H1 (cell line): Measurements from ENCODE around the gene VGF. TPM values are rescaled to one million over a fixed set of nuclear protein-coding genes. Genes with fewer than 3 reads are reported as not detected.

Experiments used
- CTCF ChIA-PET: fragments of 300-600 bp; sonication (Branson Sonifier 250); formaldehyde crosslinking; loops from one replicate; lab custom pipeline; 2021; ENCODE audit not compliant: partially characterized antibody; lab: Charles Lee
- POLR2A ChIA-PET: fragments of 300-600 bp; sonication (Branson Sonifier 250); formaldehyde crosslinking; loops from one replicate; lab custom pipeline; 2021; ENCODE audit warnings: inconsistent platforms; ENCODE audit not compliant: partially characterized antibody; lab: Charles Lee
- DNase-seq, 2 experiments: peaks; one replicate each; pipeline versions ENCODE4 v3.0.0 to v3.0.0-alpha.2; 2010 to 2022; ENCODE audit warnings: low spot score in 2 of 2, low read depth in 1 of 2, mixed read lengths in 1 of 2
- FAIRE-seq: peaks from 2 replicates; lab custom pipeline; 2011; peaks lifted over from hg19 to GRCh38; lab: Jason Lieb, UNC
- H2AFZ ChIP-seq: 2 replicates; pipeline ENCODE4 v1.8.1; 2012; ENCODE audit warnings: low read length, inconsistent platforms
- H2AK5ac ChIP-seq: 2 replicates; pipeline ENCODE4 v1.6.1; 2013; ENCODE audit warnings: low read depth, low read length
- H2BK120ac ChIP-seq: replicated peaks from 2 replicates; pipeline ENCODE3; 2013; ENCODE audit warnings: low read depth, low read length, inconsistent platforms
- H2BK12ac ChIP-seq: 2 replicates; pipeline ENCODE4 v1.6.1; 2013; ENCODE audit warnings: low read depth, low read length
- H2BK15ac ChIP-seq: 2 replicates; pipeline ENCODE4 v1.6.1; 2013; ENCODE audit warnings: low read length
- H2BK20ac ChIP-seq: 2 replicates; pipeline ENCODE4 v1.6.1; 2013; ENCODE audit warnings: low read length
- H2BK5ac ChIP-seq: 2 replicates; pipeline ENCODE4 v1.6.1; 2013; ENCODE audit warnings: low read depth, low read length
- H3K14ac ChIP-seq: 2 replicates; pipeline ENCODE4 v1.6.1; 2013; ENCODE audit warnings: inconsistent platforms; ENCODE audit not compliant: insufficient read length
- H3K18ac ChIP-seq: 2 replicates; pipeline ENCODE4 v1.6.1; 2013; ENCODE audit warnings: low read length; ENCODE audit errors: extremely low read depth
- H3K23ac ChIP-seq: 2 replicates; pipeline ENCODE4 v1.6.1; 2013; ENCODE audit warnings: inconsistent platforms; ENCODE audit not compliant: insufficient read length
- H3K23me2 ChIP-seq: 2 replicates; pipeline ENCODE4 v1.6.1; 2013; ENCODE audit warnings: low read depth, low read length
- H3K27ac ChIP-seq: 2 replicates; pipeline ENCODE4 v1.6.1; 2011; ENCODE audit warnings: low read depth, low read length, inconsistent platforms
- H3K27me3 ChIP-seq, 4 experiments: replicated peaks in 1 of 4; 1 replicate in 1 of 4; 2 replicates in 3 of 4; pipeline versions ENCODE4 v1.6.1 to v1.8.1; 2011 to 2013; ENCODE audit warnings: low read length in 3 of 4, mild to moderate bottlenecking in 3 of 4, inconsistent platforms in 2 of 4, mixed read lengths in 2 of 4, moderate library complexity in 1 of 4; ENCODE audit not compliant: control insufficient read depth in 3 of 4, insufficient read depth in 3 of 4; ENCODE audit errors: extremely low read depth in 1 of 4
- H3K36me3 ChIP-seq, 4 experiments: 2 replicates each; pipeline versions ENCODE4 v1.6.1 to v1.8.1; 2011 to 2013; ENCODE audit warnings: mild to moderate bottlenecking in 4 of 4, low read length in 3 of 4, moderate library complexity in 2 of 4, control low read depth in 1 of 4, inconsistent platforms in 1 of 4; ENCODE audit not compliant: insufficient read depth in 4 of 4, control insufficient read depth in 2 of 4
- H3K4ac ChIP-seq: replicated peaks from 2 replicates; pipeline ENCODE3; 2013; ENCODE audit warnings: low read length, low read depth, mixed read lengths, inconsistent platforms; ENCODE audit not compliant: insufficient read length
- H3K4me1 ChIP-seq, 4 experiments: replicated peaks in 1 of 4; 1 replicate in 1 of 4; 2 replicates in 3 of 4; pipeline versions ENCODE4 v1.6.1 to v1.8.1; 2011 to 2013; ENCODE audit warnings: low read length in 3 of 4, inconsistent platforms in 2 of 4, mixed read lengths in 1 of 4; ENCODE audit not compliant: insufficient read depth in 4 of 4, control insufficient read depth in 3 of 4
- H3K4me2 ChIP-seq, 2 experiments: 2 replicates each; pipeline versions ENCODE4 v1.6.1 to v1.8.1; 2011 to 2013; ENCODE audit warnings: low read depth in 2 of 2, low read length in 2 of 2, control low read depth in 1 of 2, inconsistent platforms in 1 of 2, mild to moderate bottlenecking in 1 of 2; ENCODE audit not compliant: insufficient read depth in 1 of 2
- H3K4me3 ChIP-seq, 4 experiments: fragments of 200-600, 300-600 bp in 1 of 4; sonication (generic), shearing (Covaris generic), sonication (Bioruptor Twin) in 1 of 4; 2 replicates each; pipeline versions ENCODE4 v1.5.1 to v1.8.1; 2011 to 2016; ENCODE audit warnings: low read length in 4 of 4, low read depth in 3 of 4, control low read depth in 2 of 4, inconsistent platforms in 2 of 4, mild to moderate bottlenecking in 2 of 4, mixed read lengths in 1 of 4, moderate library complexity in 1 of 4; ENCODE audit not compliant: insufficient read depth in 2 of 4; ENCODE audit errors: extremely low read depth in 1 of 4
- H3K56ac ChIP-seq: replicated peaks from 2 replicates; pipeline ENCODE3; 2013; ENCODE audit warnings: low read depth, mild to moderate bottlenecking, mixed read lengths, low read length, inconsistent platforms; ENCODE audit not compliant: insufficient read length
- H3K79me1 ChIP-seq: 2 replicates; pipeline ENCODE4 v1.6.1; 2013; ENCODE audit warnings: low read depth, low read length, control low read depth
- H3K79me2 ChIP-seq, 2 experiments: 2 replicates each; pipeline versions ENCODE4 v1.6.1 to v1.8.1; 2012 to 2013; ENCODE audit warnings: low read length in 2 of 2, mild to moderate bottlenecking in 2 of 2, inconsistent platforms in 1 of 2; ENCODE audit not compliant: insufficient read depth in 2 of 2, control insufficient read depth in 1 of 2
- H3K9ac ChIP-seq, 4 experiments: replicated peaks in 1 of 4; 1 replicate in 1 of 4; 2 replicates in 3 of 4; pipeline versions ENCODE4 v1.6.1 to v1.8.1; 2011 to 2013; ENCODE audit warnings: low read depth in 3 of 4, low read length in 3 of 4, control low read depth in 2 of 4, mild to moderate bottlenecking in 2 of 4, moderate library complexity in 2 of 4, inconsistent platforms in 1 of 4; ENCODE audit errors: extremely low read depth in 1 of 4
- H3K9me3 ChIP-seq, 2 experiments: 2 replicates each; pipeline versions ENCODE4 v1.6.1 to v1.8.1; 2012 to 2013; ENCODE audit warnings: mild to moderate bottlenecking in 2 of 2, moderate library complexity in 2 of 2, control low read depth in 1 of 2, inconsistent platforms in 1 of 2, low read depth in 1 of 2, low read length in 1 of 2, mixed read lengths in 1 of 2; ENCODE audit not compliant: insufficient read depth in 2 of 2
- H4K20me1 ChIP-seq, 2 experiments: replicated peaks in 1 of 2; 2 replicates each; pipeline versions ENCODE3 to v1.8.1; 2011 to 2013; ENCODE audit warnings: inconsistent platforms in 2 of 2, low read length in 2 of 2, mild to moderate bottlenecking in 1 of 2; ENCODE audit not compliant: insufficient read depth in 2 of 2, control insufficient read depth in 1 of 2
- H4K5ac ChIP-seq: 2 replicates; pipeline ENCODE4 v1.6.1; 2013; ENCODE audit warnings: low read length, low read depth, mixed read lengths, inconsistent platforms; ENCODE audit not compliant: insufficient read length
- H4K8ac ChIP-seq: 2 replicates; pipeline ENCODE4 v1.8.0; 2013; ENCODE audit warnings: mild to moderate bottlenecking, moderate library complexity, low read length, inconsistent platforms; ENCODE audit not compliant: insufficient read depth; ENCODE audit errors: extremely low read depth
- H4K91ac ChIP-seq: replicated peaks from 2 replicates; pipeline ENCODE3; 2013; ENCODE audit warnings: low read length, mixed read lengths, inconsistent platforms; ENCODE audit not compliant: insufficient read length
- EZH2 ChIP-seq: fragments of 200-600 bp; sonication (generic); IDR thresholded peaks from 2 replicates; pipeline ENCODE4 v1.7.1; 2012; ENCODE audit warnings: low read depth, mild to moderate bottlenecking, moderate library complexity, low read length, inconsistent platforms; ENCODE audit not compliant: severe bottlenecking
- NRF1 ChIP-seq: IDR thresholded peaks from 2 replicates; pipeline ENCODE4 v1.6.1; 2011; ENCODE audit warnings: mild to moderate bottlenecking, low read depth, low read length, improper control_type of control experiment
- SIN3A ChIP-seq, 2 experiments: IDR thresholded peaks in 1 of 2; conservative IDR thresholded peaks in 1 of 2; 2 replicates each; pipeline ENCODE4 v1.6.1; 2011 to 2012; ENCODE audit warnings: low read length in 2 of 2, improper control_type of control experiment in 1 of 2, low read depth in 1 of 2, mild to moderate bottlenecking in 1 of 2
- TAF7 ChIP-seq: optimal IDR thresholded peaks from 2 replicates; pipeline ENCODE3; 2011; ENCODE audit warnings: low read depth, mild to moderate bottlenecking, inconsistent platforms, low read length, moderate library complexity, borderline replicate concordance
- TBP ChIP-seq: IDR thresholded peaks from 2 replicates; pipeline ENCODE4 v1.6.1; 2011; ENCODE audit warnings: low read depth, low read length, improper control_type of control experiment
- TEAD4 ChIP-seq: IDR thresholded peaks from 2 replicates; pipeline ENCODE4 v1.6.1; 2012; ENCODE audit warnings: low read depth, low read length, inconsistent platforms, mixed read lengths
- WGBS, 2 experiments: shearing (Covaris generic) in 1 of 2; methylation state at CpG; one replicate each; pipeline versions ENCODE4 v1.1.6 to v1.1.7; 2013 to 2015; ENCODE audit warnings: low lambda C conversion rate in 2 of 2, mixed read lengths in 2 of 2, inconsistent platforms in 1 of 2, low coverage in 1 of 2, missing lambda C conversion rate in 1 of 2; ENCODE audit not compliant: insufficient replicate concordance in 2 of 2, insufficient coverage in 1 of 2, insufficient read length in 1 of 2; ENCODE audit errors: extremely low coverage in 1 of 2, missing lambda C conversion rate in 1 of 2; 5-methylcytosine and 5-hydroxymethylcytosine counted together
- polyA plus RNA-seq, 7 experiments: library from polyadenylated mRNA; depleted of rRNA in 3 of 7; stranded (reverse) in 5 of 7; unstranded in 2 of 7; fragments of >200 nt in 5 of 7; fragments of 200-250 nt in 2 of 7; gene quantifications; 1 replicate in 5 of 7; 2 replicates in 1 of 7; 4 replicates in 1 of 7; pipeline versions ENCODE4 v1.2.1 to v1.2.3, GENCODE V29; 2011 to 2013; ENCODE audit warnings: missing spikeins in 2 of 7, mixed read lengths in 2 of 7
- total RNA-seq: library from RNA; stranded (reverse); fragmentation: NEBNext Ultra II Directional; extraction: Animal tissue kit (Norgen Biotek cat#: 25700); gene quantifications from 2 replicates; pipeline ENCODE4 v1.2.1, GENCODE V29; 2021
- TF ChIP-seq, protein P1 (sequence below): IDR thresholded peaks from 2 replicates; pipeline ENCODE4 v1.6.1; 2012; ENCODE audit warnings: low read length, inconsistent platforms
- TF ChIP-seq, protein P2 (sequence below): IDR thresholded peaks from 2 replicates; pipeline ENCODE4 v1.6.1; 2012; ENCODE audit warnings: inconsistent platforms

VGF gene
- total and polyA plus RNA-seq, 2 of the 8 experiments (the other 6 are each of a cell fraction or from before 2014, with no cell fraction given): 1.6 to 7.0 TPM

DNA sequence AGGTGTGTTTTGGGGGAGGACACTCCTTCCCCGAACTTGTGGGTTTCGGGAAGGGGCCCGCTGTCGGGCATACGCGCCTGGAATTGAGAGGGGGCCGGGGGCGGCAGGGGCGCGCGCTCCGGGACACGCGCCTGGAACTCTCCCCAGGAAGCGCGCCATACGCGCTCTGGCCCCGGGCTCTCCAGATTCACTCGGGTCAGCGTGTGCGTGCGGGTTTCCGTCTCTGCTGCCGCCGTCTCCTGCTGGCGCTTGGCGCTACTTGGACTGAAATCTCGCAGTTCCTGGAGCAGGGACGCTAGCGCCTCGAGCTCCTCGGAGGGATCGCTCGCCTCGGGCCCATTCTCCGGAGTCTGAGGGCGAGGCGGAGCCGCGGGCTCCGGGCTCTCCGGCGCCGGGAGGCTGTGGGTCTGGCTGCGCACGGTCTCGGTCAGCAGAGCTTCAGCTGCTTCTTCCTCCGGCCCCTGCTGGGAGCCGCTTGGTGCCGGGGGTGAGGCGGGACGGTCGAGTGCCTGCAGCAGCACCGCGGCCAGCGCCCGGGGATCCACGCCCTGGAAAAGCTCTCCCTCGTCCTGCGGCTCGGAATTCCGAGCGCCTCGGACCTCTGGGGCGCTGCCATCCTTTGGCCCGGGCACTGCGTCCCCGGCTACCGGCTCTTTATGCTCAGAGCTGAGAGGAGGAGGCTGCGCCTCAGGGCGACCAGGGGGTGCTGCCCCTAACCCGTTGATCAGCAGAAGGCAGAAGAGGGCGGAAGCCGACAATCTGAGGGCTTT lies 1.1 kb downstream of the VGF start:
- Histone ChIP-seq H3K4me2 (peak overlapping the region; percentile 44 to 90), H4K20me1 (peaks cover 7 to 9% of the 10 kb centered on the region in 2 experiments), H2BK12ac (no peak overlapping the region), H3K4ac (no peak overlapping the region), H2BK120ac (no peak overlapping the region), H2BK20ac (no peak overlapping the region), H3K4me1 (peaks cover 17 to 62% (median 43%) of the 10 kb centered on the region in 4 experiments), H4K8ac (peak overlapping the region; percentile 4), H3K18ac (peak overlapping the region; percentile 13), H2BK5ac (no peak overlapping the region), H3K27ac (no peak overlapping the region), H3K36me3 (peaks cover 0 to 1% (median 0%) of the 10 kb centered on the region in 4 experiments; a peak in 1 of 8 replicates), H3K14ac (no peak overlapping the region), H3K9me3 (no peaks in the 10 kb centered on the region), H3K79me2 (no peaks in the 10 kb centered on the region), H4K91ac (no peak overlapping the region), H3K4me3 (peak overlapping the region; percentile 46 to 74 (median 48)), H3K9ac (peak overlapping the region in 1 of 4 experiments; percentile 40; a peak in 1 of 7 replicates), H2BK15ac (no peak overlapping the region), H4K5ac (no peak overlapping the region), H3K56ac (no peak overlapping the region), H2AK5ac (no peak overlapping the region), H3K79me1 (no peaks in the 10 kb centered on the region), H2AFZ (no peak overlapping the region), H3K23me2 (peaks cover 37% of the 10 kb centered on the region), H3K23ac (no peak overlapping the region), H3K27me3 (peaks cover 8 to 59% (median 40%) of the 10 kb centered on the region in 4 experiments)
- ChIA-PET CTCF (interaction anchor here (1.0 to 5.7 kb wide), 5 partner anchors 8 to 28 kb away, joined by 3 to 46 read pairs (median 8); no protein-coding TSS in a partner anchor), POLR2A (interaction anchor here (1.1 to 2.6 kb wide), 3 partner anchors 9 to 130 kb away, joined by 4 to 20 read pairs (median 8); partner anchors contain the start of gene AP1S1)
- DNase-seq (peak in 1 of 2 experiments; percentile 85), FAIRE-seq (no peak)
- WGBS, 2 experiments: 2% methylated on average over 64 of the region's 75 CpGs; no CpG with 5 or more reads in 1 of the 2 experiments
- TF ChIP-seq TEAD4 (peak; percentile 39; the same call in 1 of the 2 replicates), TAF7 (peak; percentile 13), TBP (no peak), NRF1 (no peak), EZH2 (peak; percentile 66), SIN3A (conservative IDR thresholded peaks at IDR 0.05 in 1 of 2, IDR thresholded peaks at IDR 0.05 in 1 of 2; ENCODE audit: low read depth in 1 of 2, low read length in 2 of 2) (peak; percentile 94 to 98)
- TF ChIP-seq, protein P1, sequence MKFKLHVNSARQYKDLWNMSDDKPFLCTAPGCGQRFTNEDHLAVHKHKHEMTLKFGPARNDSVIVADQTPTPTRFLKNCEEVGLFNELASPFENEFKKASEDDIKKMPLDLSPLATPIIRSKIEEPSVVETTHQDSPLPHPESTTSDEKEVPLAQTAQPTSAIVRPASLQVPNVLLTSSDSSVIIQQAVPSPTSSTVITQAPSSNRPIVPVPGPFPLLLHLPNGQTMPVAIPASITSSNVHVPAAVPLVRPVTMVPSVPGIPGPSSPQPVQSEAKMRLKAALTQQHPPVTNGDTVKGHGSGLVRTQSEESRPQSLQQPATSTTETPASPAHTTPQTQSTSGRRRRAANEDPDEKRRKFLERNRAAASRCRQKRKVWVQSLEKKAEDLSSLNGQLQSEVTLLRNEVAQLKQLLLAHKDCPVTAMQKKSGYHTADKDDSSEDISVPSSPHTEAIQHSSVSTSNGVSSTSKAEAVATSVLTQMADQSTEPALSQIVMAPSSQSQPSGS: no peak
- TF ChIP-seq, protein P2, sequence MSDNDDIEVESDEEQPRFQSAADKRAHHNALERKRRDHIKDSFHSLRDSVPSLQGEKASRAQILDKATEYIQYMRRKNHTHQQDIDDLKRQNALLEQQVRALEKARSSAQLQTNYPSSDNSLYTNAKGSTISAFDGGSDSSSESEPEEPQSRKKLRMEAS: peak; percentile 47
